Panc1 (cell line): Measurements from ENCODE around the gene RGS9. TPM values are rescaled to one million over a fixed set of nuclear protein-coding genes. Genes with fewer than 3 reads are reported as not detected.

Source experiments
- ATAC-seq: fragments of 200-7000 bp; cut with Tn5 transposase; 2 replicates; pipeline ENCODE4 v1.9.1; 2020; ENCODE audit warnings: mild to moderate bottlenecking, moderate library complexity
- BruUV-seq: library from RNA; stranded (reverse); fragments of 400-500 nt; replicated peaks from 2 replicates; lab custom pipeline; 2021; lab: Mats Ljungman, UMichigan
- CTCF ChIA-PET: fragments of 300-600 bp; sonication (Branson Sonifier 250); formaldehyde crosslinking; loops from one replicate; lab custom pipeline; 2022; ENCODE audit warnings: antibody characterized with exemption; lab: Charles Lee
- POLR2A ChIA-PET: fragments of 300-600 bp; sonication (Branson Sonifier 250); formaldehyde crosslinking; loops from one replicate; lab custom pipeline; 2022; ENCODE audit warnings: antibody characterized with exemption; lab: Charles Lee
- DNase-seq: peaks from one replicate; pipeline ENCODE4 v3.0.0-alpha.2; 2010; ENCODE audit warnings: low read depth, low spot score
- H3K27ac ChIP-seq: 2 replicates; pipeline ENCODE4 v1.5.1; 2011; ENCODE audit warnings: mild to moderate bottlenecking, low read length, inconsistent platforms
- H3K27me3 ChIP-seq: fragments of 200-500 bp; sonication (Bioruptor generic); 2 replicates; pipeline ENCODE4 v1.6.0; 2014; ENCODE audit warnings: low read length, inconsistent platforms; ENCODE audit not compliant: control insufficient read depth, insufficient read depth
- H3K36me3 ChIP-seq: fragments of 200-500 bp; sonication (Bioruptor generic); 2 replicates; pipeline ENCODE4 v1.5.1; 2014; ENCODE audit warnings: inconsistent platforms, mild to moderate bottlenecking, low read length, moderate library complexity; ENCODE audit not compliant: control insufficient read depth, insufficient read depth
- H3K4me1 ChIP-seq: 2 replicates; pipeline ENCODE4 v1.5.1; 2011; ENCODE audit warnings: inconsistent platforms, mild to moderate bottlenecking, low read length, moderate library complexity; ENCODE audit not compliant: control insufficient read depth, insufficient read depth
- H3K4me3 ChIP-seq, 2 experiments: 2 replicates each; pipeline ENCODE4 v1.5.1; 2011 to 2012; ENCODE audit warnings: low read depth in 2 of 2, low read length in 2 of 2, mild to moderate bottlenecking in 2 of 2, inconsistent platforms in 1 of 2, moderate library complexity in 1 of 2
- H3K9me3 ChIP-seq: fragments of 200-500 bp; sonication (Bioruptor generic); 2 replicates; pipeline ENCODE4 v1.5.1; 2014; ENCODE audit warnings: low read depth, mild to moderate bottlenecking, inconsistent platforms, low read length, moderate library complexity; ENCODE audit not compliant: control insufficient read depth, insufficient read depth
- CTCF ChIP-seq: fragments of 450-650 bp; IDR thresholded peaks from 2 replicates; pipeline ENCODE4 v1.5.1; 2017; ENCODE audit warnings: mild to moderate bottlenecking
- POLR2AphosphoS5 ChIP-seq: IDR thresholded peaks from 2 replicates; pipeline ENCODE4 v1.6.1; 2012; ENCODE audit warnings: mild to moderate bottlenecking, low read depth, low read length, moderate library complexity
- REST ChIP-seq, 2 experiments: IDR thresholded peaks; 2 replicates each; pipeline ENCODE4 v1.6.1; 2011 to 2012; ENCODE audit warnings: low read depth in 2 of 2, control low read depth in 1 of 2, low read length in 1 of 2, mild to moderate bottlenecking in 1 of 2, moderate library complexity in 1 of 2; ENCODE audit not compliant: insufficient read depth in 1 of 2
- SIN3A ChIP-seq: IDR thresholded peaks from 2 replicates; pipeline ENCODE4 v1.6.1; 2012; ENCODE audit warnings: low read depth, mild to moderate bottlenecking, low read length, moderate library complexity, borderline replicate concordance; ENCODE audit not compliant: insufficient read depth
- TCF7L2 ChIP-seq: IDR thresholded peaks from 2 replicates; pipeline ENCODE4 v1.6.1; 2011; ENCODE audit warnings: mild to moderate bottlenecking, low read depth, low read length, inconsistent platforms
- in situ Hi-C: cut with HindIII; loops from 2 replicates; pipeline ENCODE4 v1.10.0; 2016; ENCODE audit warnings: low sequenced_read_pairs, low pct_unique_long_range_greater_than_20kb
- intact Hi-C: fragments of 100-400 bp; cut with micrococcal nuclease; formaldehyde crosslinking; loops from one replicate; pipeline ENCODE4 v1.10.0; 2022; ENCODE audit not compliant: unreplicated experiment
- total RNA-seq: library from RNA; stranded (reverse); gene quantifications from one replicate; pipeline ENCODE4 v1.2.1, GENCODE V29; 2021; ENCODE audit not compliant: unreplicated experiment

RGS9 gene
- total RNA-seq, 1 experiment from 2014 or later, result 3.3 TPM

GRCh38 chr17:65228734-65229620 lies 91.8 kb downstream of the RGS9 start:
- ATAC-seq, result no peak
- H3K4me1 ChIP-seq, result no peaks in the 10 kb centered on the region
- no peaks in the 10 kb centered on the region; the same call in 1 of the 2 replicates for H3K27me3 ChIP-seq
- in situ Hi-C loops, result no loop called here
- H3K9me3 ChIP-seq, result no peaks in the 10 kb centered on the region
- no peak for DNase-seq
- POLR2A ChIA-PET, result no interaction called here
- intact Hi-C loops, result no loop called here
- H3K4me3 ChIP-seq, result no peak overlapping the region
- no peak for TF ChIP-seq SIN3A
- no peak for TF ChIP-seq CTCF
- TF ChIP-seq REST (IDR thresholded peaks at IDR 0.05; ENCODE audit: insufficient read depth in 1 of 2, low read depth in 2 of 2, low read length in 1 of 2), result no peak
- no peak for TF ChIP-seq POLR2AphosphoS5
- CTCF ChIA-PET, result no interaction called here
- no peak overlapping the region for H3K27ac ChIP-seq
- H3K36me3 ChIP-seq, result no peaks in the 10 kb centered on the region
- BruUV-seq, result no TSS peak

- intact Hi-C loops (no loop called here), in situ Hi-C loops (no loop called here)
- CTCF ChIA-PET, result no interaction called here
- TF ChIP-seq TCF7L2, result no peak
- no peak for TF ChIP-seq POLR2AphosphoS5
- TF ChIP-seq REST (IDR thresholded peaks at IDR 0.05; ENCODE audit: insufficient read depth in 1 of 2, low read depth in 2 of 2, low read length in 1 of 2), result no peak
- no peak for TF ChIP-seq CTCF
- no peak for TF ChIP-seq SIN3A
- BruUV-seq, result no TSS peak
- DNase-seq (no peak), ATAC-seq (no peak)
- no peaks in the 10 kb centered on the region for H3K9me3 ChIP-seq
- no peak overlapping the region for H3K27ac ChIP-seq
- no peaks in the 10 kb centered on the region for H3K4me1 ChIP-seq
- H3K4me3 ChIP-seq, result no peak overlapping the region
- POLR2A ChIA-PET, result no interaction called here
- no peaks in the 10 kb centered on the region; the same call in 1 of the 2 replicates for H3K27me3 ChIP-seq
- H3K36me3 ChIP-seq, result no peaks in the 10 kb centered on the region
These were observed 92.4 kb downstream of the RGS9 start for GRCh38 chr17:65229621-65229995.
